Peyer's patch (tissue), 4 donors: ENCODE data around the gene KRTAP5-5.
"Not testable (repeated sequence)": the region's sequence is repeated elsewhere in the genome, so short reads cannot be mapped to it uniquely, and the experiment has no call there.

ENCODE experiments used
- CTCF ChIP-seq, 6 experiments: fragments of 450-650 bp in 4 of 6; fragments of 200-600 bp in 2 of 6; sonication (generic) in 1 of 6; IDR thresholded peaks; one replicate each; pipeline ENCODE4 v1.5.1; 2017 to 2019; ENCODE audit warnings: antibody characterized with exemption in 6 of 6, mild to moderate bottlenecking in 3 of 6, moderate library complexity in 1 of 6
- POLR2A ChIP-seq, 2 donors: fragments of 450-650 bp; IDR thresholded peaks; one replicate each; pipeline ENCODE4 v1.5.1; 2017; ENCODE audit warnings: antibody characterized with exemption in 2 of 2, mild to moderate bottlenecking in 2 of 2, moderate library complexity in 2 of 2

GRCh38 chr11:1662699-1663283 lies 33.2 kb downstream of the KRTAP5-5 start:
- not testable (repeated sequence) for TF ChIP-seq CTCF, POLR2A (IDR thresholded peaks at IDR 0.05)
